PFSK-1 (cell line): ENCODE data around the gene LIF.

Experiments
- FOXP2 ChIP-seq: optimal IDR thresholded peaks from 2 replicates; pipeline ENCODE3; 2011; ENCODE audit warnings: borderline replicate concordance, control low read depth, inconsistent platforms; ENCODE audit not compliant: insufficient read depth; ENCODE audit errors: extremely low read length, extremely low read depth
- POLR2AphosphoS5 ChIP-seq: IDR thresholded peaks from 2 replicates; pipeline ENCODE4 v1.6.1; 2012; ENCODE audit warnings: low read depth, mild to moderate bottlenecking, control low read depth, low read length, moderate library complexity
- SIN3A ChIP-seq: IDR thresholded peaks from 2 replicates; pipeline ENCODE4 v1.6.1; 2012; ENCODE audit warnings: mild to moderate bottlenecking, low read length, moderate library complexity, borderline replicate concordance; ENCODE audit not compliant: insufficient read depth

DNA sequence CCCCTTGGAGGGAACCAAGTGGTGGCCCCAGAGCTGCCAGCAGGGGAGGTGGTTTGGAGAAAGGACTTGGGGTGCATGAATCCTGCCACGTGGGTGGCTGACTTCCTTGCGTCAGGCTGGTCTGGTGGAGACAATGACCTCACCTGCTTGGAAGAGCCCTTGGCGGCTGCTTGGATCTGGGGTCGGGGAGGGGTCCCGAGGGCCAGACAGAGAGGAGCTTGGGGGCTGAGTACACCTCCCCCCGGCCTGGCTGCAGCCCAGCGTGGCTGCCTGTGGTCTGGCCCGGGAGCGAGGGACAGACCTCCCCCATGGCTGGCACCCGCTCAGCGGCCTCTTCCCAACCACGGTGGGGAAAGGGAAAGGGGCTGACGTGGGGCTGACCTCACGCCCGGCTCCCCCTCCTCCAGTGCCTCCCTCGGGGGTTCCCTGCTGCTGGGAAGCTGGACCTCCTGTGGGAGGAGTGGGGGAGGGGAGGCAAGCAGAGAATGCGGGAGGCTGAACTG, 13.8 kb downstream of the LIF start:
- TF ChIP-seq POLR2AphosphoS5 (no peak), FOXP2 (no peak), SIN3A (no peak)
